Stimulated activated naive B cell treated with anti-CD40 and anti-IgM and Interleukin-4, amounts not matched to agents 10 μg/mL and 1 μg/mL and 100 μg/mL, for 72 hours (primary cell): ENCODE measurements around the gene TMEM242.

ENCODE experiments used
- ATAC-seq, 2 donors: fragments of 150-1000 bp; cut with Tn5 transposase; replicated peaks; 2 replicates each; pipeline ENCODE4 v1.10.0; 2021; ENCODE audit warnings: moderate library complexity in 1 of 2
- DNase-seq: peaks from one replicate; pipeline ENCODE4 v3.0.0; 2021
- H3K27ac Mint-ChIP-seq: one replicate; pipeline ENCODE4 v1.8.0; 2022; ENCODE audit warnings: mild to moderate bottlenecking, mixed read lengths
- H3K27me3 Mint-ChIP-seq, 2 donors: one replicate each; pipeline ENCODE4 v1.8.0; 2022; ENCODE audit warnings: mixed read lengths in 2 of 2
- H3K36me3 Mint-ChIP-seq, 2 donors: one replicate each; pipeline ENCODE4 v1.8.0; 2022; ENCODE audit warnings: mixed read lengths in 2 of 2, mild to moderate bottlenecking in 1 of 2
- H3K4me1 Mint-ChIP-seq, 2 donors: one replicate each; pipeline ENCODE4 v1.8.0; 2022; ENCODE audit warnings: mixed read lengths in 2 of 2, mild to moderate bottlenecking in 1 of 2
- H3K4me3 Mint-ChIP-seq, 2 donors: one replicate each; pipeline ENCODE4 v1.8.0; 2022; ENCODE audit warnings: mild to moderate bottlenecking in 2 of 2, mixed read lengths in 2 of 2, moderate library complexity in 1 of 2
- H3K9me3 Mint-ChIP-seq, 2 donors: one replicate each; pipeline ENCODE4 v1.8.0; 2022; ENCODE audit warnings: mixed read lengths in 2 of 2, mild to moderate bottlenecking in 1 of 2

The TMEM242 gene

GRCh38 chr6:157251586-157252247 is 71.6 kb downstream of the TMEM242 start:
- Mint-ChIP-seq H3K36me3 (peaks cover 0 to 3% of the 10 kb centered on the region in 2 donors), H3K4me1 (no peaks in the 10 kb centered on the region), H3K9me3 (peaks cover 3 to 6% of the 10 kb centered on the region in 2 donors), H3K4me3 (no peak overlapping the region), H3K27ac (no peak overlapping the region), H3K27me3 (peaks cover 19 to 24% of the 10 kb centered on the region in 2 donors)
- DNase-seq, result no peak
- no peak for ATAC-seq

GRCh38 chr6:157249826-157250225 is 73.5 kb downstream of the TMEM242 start:
- Mint-ChIP-seq H3K27ac (no peak overlapping the region), H3K4me1 (no peaks in the 10 kb centered on the region), H3K36me3 (peaks cover 0 to 3% of the 10 kb centered on the region in 2 donors), H3K9me3 (peaks cover 3 to 6% of the 10 kb centered on the region in 2 donors), H3K27me3 (peaks cover 11 to 14% of the 10 kb centered on the region in 2 donors), H3K4me3 (no peak overlapping the region)
- ATAC-seq (no peak), DNase-seq (no peak)

GRCh38 chr6:157248264-157248663 is 75.1 kb downstream of the TMEM242 start:
- ATAC-seq, result no peak
- H3K27ac Mint-ChIP-seq, result no peak overlapping the region
- H3K4me3 Mint-ChIP-seq, result no peak overlapping the region
- peaks cover 13 to 20% of the 10 kb centered on the region in 2 donors for H3K27me3 Mint-ChIP-seq
- no peak for DNase-seq
- peaks cover 7 to 10% of the 10 kb centered on the region in 2 donors for H3K9me3 Mint-ChIP-seq
- peaks cover 0 to 3% of the 10 kb centered on the region in 2 donors for H3K36me3 Mint-ChIP-seq
- H3K4me1 Mint-ChIP-seq, result no peaks in the 10 kb centered on the region

GRCh38 chr6:157246771-157247484 is 76.4 kb downstream of the TMEM242 start:
- Mint-ChIP-seq H3K27ac (no peak overlapping the region), H3K9me3 (peaks cover 7 to 10% of the 10 kb centered on the region in 2 donors), H3K4me3 (no peak overlapping the region), H3K36me3 (peaks cover 0 to 3% of the 10 kb centered on the region in 2 donors), H3K27me3 (peaks cover 17 to 26% of the 10 kb centered on the region in 2 donors), H3K4me1 (no peaks in the 10 kb centered on the region)
- ATAC-seq, result no peak
- DNase-seq, result no peak

- Mint-ChIP-seq H3K4me3 (no peak overlapping the region), H3K27me3 (peaks cover 13 to 26% of the 10 kb centered on the region in 2 donors), H3K36me3 (peaks cover 0 to 3% of the 10 kb centered on the region in 2 donors), H3K27ac (no peak overlapping the region), H3K4me1 (no peaks in the 10 kb centered on the region), H3K9me3 (peaks cover 7 to 10% of the 10 kb centered on the region in 2 donors)
- ATAC-seq (no peak), DNase-seq (no peak)
Observed at GRCh38 chr6:157246048-157246630, 77.2 kb downstream of the TMEM242 start.

GRCh38 chr6:157245436-157245835 is 77.9 kb downstream of the TMEM242 start:
- Mint-ChIP-seq H3K27ac (no peak overlapping the region), H3K4me1 (peaks cover 1 to 4% of the 10 kb centered on the region in 2 donors), H3K36me3 (peaks cover 0 to 3% of the 10 kb centered on the region in 2 donors), H3K9me3 (peaks cover 7 to 10% of the 10 kb centered on the region in 2 donors), H3K4me3 (no peak overlapping the region), H3K27me3 (peaks cover 16 to 31% of the 10 kb centered on the region in 2 donors)
- DNase-seq, result no peak
- no peak for ATAC-seq

- Mint-ChIP-seq H3K27me3 (peaks cover 17 to 33% of the 10 kb centered on the region in 2 donors), H3K4me3 (no peak overlapping the region), H3K36me3 (peaks cover 0 to 3% of the 10 kb centered on the region in 2 donors), H3K27ac (no peak overlapping the region), H3K9me3 (peaks cover 7 to 10% of the 10 kb centered on the region in 2 donors), H3K4me1 (peaks cover 1 to 9% of the 10 kb centered on the region in 2 donors)
- no peak for DNase-seq
- ATAC-seq, result no peak
Observed at GRCh38 chr6:157244780-157245179, 78.5 kb downstream of the TMEM242 start.

GRCh38 chr6:157244175-157244574 is 79.1 kb downstream of the TMEM242 start:
- H3K27me3 Mint-ChIP-seq, result peaks cover 17 to 33% of the 10 kb centered on the region in 2 donors
- peaks cover 0 to 3% of the 10 kb centered on the region in 2 donors for H3K36me3 Mint-ChIP-seq
- ATAC-seq, result no peak
- H3K27ac Mint-ChIP-seq, result no peak overlapping the region
- H3K9me3 Mint-ChIP-seq, result peaks cover 7 to 10% of the 10 kb centered on the region in 2 donors
- peaks cover 1 to 9% of the 10 kb centered on the region in 2 donors for H3K4me1 Mint-ChIP-seq
- no peak overlapping the region for H3K4me3 Mint-ChIP-seq
- no peak for DNase-seq

- Mint-ChIP-seq H3K27ac (no peak overlapping the region), H3K36me3 (no peaks in the 10 kb centered on the region)
Observed at GRCh38 chr6:157242791-157243190, 80.5 kb downstream of the TMEM242 start.

GRCh38 chr6:157240960-157241311 is 82.4 kb downstream of the TMEM242 start:
- no peak overlapping the region for H3K4me3 Mint-ChIP-seq
- ATAC-seq (no peak), DNase-seq (no peak)
- peaks cover 7 to 8% of the 10 kb centered on the region in 2 donors for H3K9me3 Mint-ChIP-seq
- H3K4me1 Mint-ChIP-seq, result peaks cover 1 to 13% of the 10 kb centered on the region in 2 donors
- H3K27ac Mint-ChIP-seq, result no peak overlapping the region
- H3K36me3 Mint-ChIP-seq, result no peaks in the 10 kb centered on the region
- peaks cover 31 to 46% of the 10 kb centered on the region in 2 donors for H3K27me3 Mint-ChIP-seq

More at GRCh38 chr6:157242791-157243190, 80.5 kb downstream of the TMEM242 start:
- ATAC-seq (no peak), DNase-seq (no peak)
- Mint-ChIP-seq H3K9me3 (peaks cover 7 to 8% of the 10 kb centered on the region in 2 donors), H3K27me3 (peaks cover 23 to 38% of the 10 kb centered on the region in 2 donors), H3K4me1 (peaks cover 1 to 9% of the 10 kb centered on the region in 2 donors), H3K4me3 (no peak overlapping the region)

- DNase-seq (no peak), ATAC-seq (no peak)
- Mint-ChIP-seq H3K9me3 (peaks cover 7 to 8% of the 10 kb centered on the region in 2 donors), H3K27ac (no peak overlapping the region), H3K4me3 (peak overlapping the region; percentile 23 to 34), H3K27me3 (peaks cover 37 to 52% of the 10 kb centered on the region in 2 donors), H3K36me3 (peaks cover 3% of the 10 kb centered on the region in 2 donors), H3K4me1 (peaks cover 6 to 20% of the 10 kb centered on the region in 2 donors)
Observed at GRCh38 chr6:157240059-157240959, 83.0 kb downstream of the TMEM242 start.

- H3K36me3 Mint-ChIP-seq, result peaks cover 3% of the 10 kb centered on the region in 2 donors
- H3K4me3 Mint-ChIP-seq, result no peak overlapping the region
- no peak overlapping the region for H3K27ac Mint-ChIP-seq
- H3K9me3 Mint-ChIP-seq, result peaks cover 7 to 8% of the 10 kb centered on the region in 2 donors
- peaks cover 41 to 59% of the 10 kb centered on the region in 2 donors for H3K27me3 Mint-ChIP-seq
- DNase-seq (no peak), ATAC-seq (no peak)
- peaks cover 10 to 20% of the 10 kb centered on the region in 2 donors for H3K4me1 Mint-ChIP-seq
Observed at GRCh38 chr6:157239671-157240058, 83.7 kb downstream of the TMEM242 start.
